Stimulated activated CD8-positive, alpha-beta memory T cell treated with anti-CD3 and anti-CD28 coated beads, Interleukin-15, amount 100 ng/mL, for 24 hours (primary cell): ENCODE measurements around the gene DTNB.
"Not testable (repeated sequence)": the region's sequence is repeated elsewhere in the genome, so short reads cannot be mapped to it uniquely, and the experiment has no call there.

Experiments used
- DNase-seq: peaks from one replicate; pipeline ENCODE4 v3.0.0-alpha.2; 2020; ENCODE audit warnings: low read depth

The DTNB gene

DNA sequence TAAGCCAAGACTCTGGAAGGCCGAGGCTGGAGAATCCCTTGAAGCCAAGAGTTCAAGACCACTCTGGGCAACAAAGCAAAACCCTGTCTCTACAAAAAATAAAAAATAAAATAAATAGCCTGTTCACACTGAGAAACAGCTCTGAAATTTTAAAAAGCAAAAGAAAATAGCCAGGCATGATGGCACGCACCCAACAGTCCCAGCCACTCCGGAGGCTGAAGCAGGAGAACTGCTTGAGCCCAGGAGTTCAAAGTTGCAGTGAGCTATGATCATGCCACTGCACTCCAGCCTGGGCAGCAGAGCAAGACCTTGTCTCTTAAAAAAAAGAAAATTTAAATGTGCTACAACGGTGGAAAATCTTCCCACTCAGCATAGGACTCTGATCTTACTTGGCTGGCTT, 52.7 kb downstream of the DTNB start:
- no peak for DNase-seq

DNA sequence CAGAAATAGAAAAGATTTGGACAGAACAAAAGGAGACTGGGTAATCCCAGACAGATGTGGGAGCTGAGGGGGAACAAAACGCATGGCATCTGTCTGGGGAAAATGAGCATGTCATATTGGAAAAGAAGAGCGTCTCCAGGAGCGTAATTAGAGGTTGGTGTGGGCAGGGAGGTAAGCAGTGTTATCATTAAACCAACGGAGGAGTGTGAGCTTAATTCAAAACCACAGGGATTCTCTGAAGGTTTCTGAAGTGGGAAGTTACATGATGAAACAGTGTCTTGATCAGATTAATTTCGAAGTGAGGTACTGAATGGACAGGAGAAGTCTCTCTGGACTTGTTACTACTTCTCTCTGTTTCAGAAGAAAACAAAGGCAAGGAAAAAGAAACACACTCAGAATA, 53.3 kb downstream of the DTNB start:
- no peak for DNase-seq

DNA sequence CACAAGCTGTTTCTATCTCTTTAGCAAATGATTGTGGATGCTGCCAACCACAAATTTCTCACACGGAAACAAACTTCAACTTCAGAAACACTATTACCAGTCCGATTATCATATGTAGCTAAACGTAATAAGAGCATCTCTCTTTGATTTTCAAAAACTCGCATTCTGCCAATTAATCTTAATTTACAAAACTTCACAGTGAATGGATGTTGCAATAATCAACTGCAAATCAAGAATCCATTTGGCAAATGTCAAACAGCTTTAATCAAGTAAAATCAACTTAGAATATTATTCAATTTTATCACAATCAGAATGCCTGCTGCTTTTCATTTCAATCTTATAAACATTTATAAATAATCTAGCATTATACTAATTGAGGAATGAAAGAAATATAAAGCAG, 54.2 kb downstream of the DTNB start:
- DNase-seq, result no peak

DNA sequence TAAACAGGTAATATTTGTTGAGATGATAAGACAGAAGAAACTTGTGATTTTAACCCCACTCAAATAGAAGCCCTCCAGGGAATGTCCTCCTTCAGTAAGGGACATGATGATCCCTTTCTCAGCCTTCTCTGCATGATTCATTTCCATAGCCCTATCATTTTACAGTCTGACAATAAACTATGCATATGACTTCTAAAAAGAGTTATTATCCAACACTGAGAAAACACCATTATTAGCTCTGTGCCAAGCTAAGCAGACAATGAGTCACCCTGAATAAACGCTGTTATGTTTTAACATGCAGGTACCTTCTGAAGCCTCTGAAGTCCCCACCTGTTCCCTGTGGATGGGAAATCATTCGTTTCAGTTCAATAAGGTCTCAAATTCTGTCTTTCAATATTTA, 54.7 kb downstream of the DTNB start:
- no peak for DNase-seq

DNA sequence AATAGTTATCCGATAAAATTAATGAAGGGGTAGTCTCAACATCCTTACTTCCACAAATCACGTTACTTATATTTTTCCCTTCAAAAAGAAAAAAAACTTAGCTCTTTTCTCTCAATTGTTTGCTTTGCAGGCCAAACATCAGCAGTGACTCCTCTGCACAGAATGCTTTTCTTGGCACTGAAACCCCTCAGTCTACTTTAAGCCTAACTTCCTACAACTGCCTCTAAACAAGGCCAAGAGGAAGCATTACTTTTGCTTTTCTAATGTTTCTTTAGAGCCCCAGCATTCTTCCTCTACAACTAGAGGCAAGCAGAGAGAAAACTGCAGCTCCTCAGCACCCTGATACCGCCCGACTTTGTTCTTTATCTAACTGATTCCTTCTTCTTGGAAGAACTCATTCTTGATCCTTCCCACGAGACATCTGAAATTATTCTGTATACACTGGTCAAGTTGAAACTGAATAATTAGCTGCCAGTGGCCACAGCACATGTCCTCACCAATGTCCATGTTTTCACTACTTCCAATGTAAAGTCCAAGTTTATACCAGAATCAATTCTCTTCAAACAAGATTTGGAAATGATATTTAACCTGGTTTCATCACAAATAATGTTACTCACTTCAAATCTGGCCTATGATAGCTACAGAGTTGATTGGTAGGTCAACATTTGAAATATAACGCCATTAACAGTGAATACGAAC, 55.3 kb downstream of the DTNB start:
- no peak for DNase-seq

DNA sequence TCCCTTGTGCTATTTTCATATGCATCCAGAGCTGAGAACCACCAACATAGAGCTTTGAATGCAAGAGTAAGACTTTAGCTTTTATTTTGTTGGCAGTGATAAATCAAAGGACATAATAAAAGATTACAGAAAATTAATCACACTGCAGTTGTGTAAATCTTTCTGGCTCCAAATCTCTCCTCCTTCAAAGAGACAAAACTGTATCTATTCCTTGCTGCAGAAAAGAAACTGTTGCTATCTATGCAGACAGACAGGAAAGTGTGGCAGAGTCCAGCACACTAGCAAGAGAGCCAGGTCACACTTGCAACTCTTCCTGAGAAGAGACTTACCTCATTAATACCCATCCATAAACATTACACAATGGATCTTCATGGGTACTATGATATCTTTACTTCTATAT, 57.5 kb downstream of the DTNB start:
- no peak for DNase-seq

DNA sequence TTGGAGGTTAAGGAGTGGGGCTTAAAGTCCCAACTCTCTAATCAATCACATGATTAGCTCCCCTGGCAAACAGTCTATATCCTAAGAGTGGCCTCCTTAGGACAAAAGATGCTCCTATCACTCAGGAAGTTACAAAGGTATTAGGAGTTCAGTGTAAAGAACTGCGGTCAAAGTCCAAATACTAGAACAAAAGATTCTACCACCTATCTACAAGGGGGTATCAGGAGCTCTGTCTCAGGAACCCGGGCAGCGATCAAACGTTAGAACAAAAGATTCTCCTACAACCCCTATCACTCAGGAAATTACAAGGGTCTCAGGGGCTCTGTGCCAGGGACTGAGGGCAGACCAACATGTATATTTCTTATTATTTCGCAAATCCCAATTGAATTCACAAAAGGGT, 58.0 kb downstream of the DTNB start:
- DNase-seq, result no peak

DNA sequence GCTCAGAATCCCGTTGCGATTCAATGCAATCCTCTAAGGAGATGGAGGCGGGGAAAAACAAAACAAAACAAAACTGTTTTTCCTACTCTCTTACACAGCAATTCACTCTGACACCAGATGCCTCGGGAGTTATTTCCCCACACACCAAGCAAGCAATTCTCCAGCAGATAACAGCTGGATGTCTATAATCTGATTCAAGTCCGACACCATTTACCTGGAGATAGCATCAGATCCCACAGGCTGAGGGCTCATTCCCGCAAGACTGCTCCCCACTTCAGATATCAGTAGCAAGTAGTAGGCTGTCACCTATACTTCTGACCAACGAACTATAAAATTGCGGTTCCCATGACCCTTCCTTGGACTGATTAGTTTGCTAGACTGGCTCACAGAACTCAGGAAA, 58.7 kb downstream of the DTNB start:
- DNase-seq, result no peak

DNA sequence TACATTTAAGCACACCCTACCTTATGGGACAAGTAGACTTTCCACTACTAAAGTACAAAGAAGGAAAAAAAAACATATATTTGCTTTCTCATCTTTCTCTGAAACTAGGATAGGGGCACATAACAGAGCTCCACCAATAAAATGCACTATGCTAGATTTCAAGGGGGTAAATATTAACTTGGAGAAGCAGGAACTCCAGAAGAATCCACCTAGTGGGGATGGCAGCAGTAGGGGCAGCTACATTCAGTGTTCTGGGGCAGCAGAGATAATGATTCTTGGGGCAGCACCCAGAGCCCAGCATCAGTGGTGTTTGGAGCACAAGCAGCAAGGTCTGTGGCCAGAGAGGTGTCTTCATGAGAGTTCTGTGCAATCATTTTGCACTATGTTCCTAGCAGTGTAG, 64.7 kb downstream of the DTNB start:
- no peak for DNase-seq

DNA sequence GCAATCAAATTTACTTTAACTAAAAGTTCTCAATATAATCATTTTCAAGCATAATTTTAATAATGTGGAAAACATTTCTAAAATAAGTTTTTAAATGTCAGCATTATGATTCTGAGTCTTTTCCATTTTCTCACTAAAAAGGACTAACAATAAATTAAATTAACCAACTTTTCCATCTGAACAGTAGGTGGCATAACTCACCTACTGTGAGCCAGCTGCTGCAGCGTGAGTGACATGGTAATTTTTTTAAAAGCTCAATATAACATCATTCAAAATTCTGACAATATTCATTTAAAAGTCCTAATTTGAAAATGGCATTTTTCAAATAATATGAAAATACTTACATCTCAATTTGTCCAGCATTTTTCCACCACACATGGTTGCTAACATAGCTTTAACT, 66.5 kb downstream of the DTNB start:
- no peak for DNase-seq

DNA sequence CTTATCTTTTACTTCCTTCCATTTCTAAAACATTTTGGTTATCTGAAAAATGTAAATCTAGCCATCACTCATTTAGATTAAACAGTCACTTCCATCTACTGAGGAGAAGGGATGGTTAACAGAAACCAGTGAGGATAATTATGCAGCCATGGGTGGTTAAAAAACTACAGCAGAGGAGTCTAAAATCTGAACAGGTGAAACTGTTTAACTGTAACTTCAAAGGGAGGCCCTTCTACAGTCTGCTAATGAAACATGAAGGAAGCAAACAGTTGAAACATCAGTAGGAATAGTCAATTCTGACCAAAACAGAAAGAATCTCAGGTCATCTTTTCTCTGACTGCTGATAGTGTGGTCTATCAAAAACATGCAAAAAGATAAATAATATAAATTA, 71.0 kb downstream of the DTNB start:
- DNase-seq, result no peak

DNA sequence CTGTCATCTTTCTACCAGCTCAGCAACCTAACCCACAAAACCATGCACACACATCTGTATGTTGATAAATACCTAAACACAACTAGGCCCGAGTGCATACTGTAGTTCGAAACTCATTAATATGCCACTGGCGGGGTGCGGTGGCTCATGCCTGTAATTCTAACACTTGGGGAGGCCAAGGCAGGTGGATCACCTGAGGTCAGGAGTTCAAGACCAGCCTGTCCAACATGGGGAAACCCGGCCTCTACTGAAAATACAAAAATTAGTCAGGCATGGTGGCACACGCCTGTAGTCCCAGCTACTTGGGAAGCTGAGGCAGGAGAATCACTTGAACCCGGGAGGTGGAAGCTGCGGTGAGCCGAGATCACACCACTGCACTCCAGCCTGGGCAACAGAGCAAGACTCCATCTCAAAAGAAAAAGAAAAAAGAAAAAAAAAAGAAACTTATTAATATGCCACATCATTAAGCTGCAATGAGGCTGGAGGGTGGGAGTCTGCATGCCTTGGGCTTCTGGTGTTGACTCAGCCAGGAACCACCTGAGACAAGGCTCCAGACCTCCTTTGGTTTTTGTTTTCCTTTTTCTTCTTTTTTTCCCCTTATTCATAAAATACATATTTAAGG, 71.6 kb downstream of the DTNB start:
- not testable (repeated sequence) for DNase-seq

DNA sequence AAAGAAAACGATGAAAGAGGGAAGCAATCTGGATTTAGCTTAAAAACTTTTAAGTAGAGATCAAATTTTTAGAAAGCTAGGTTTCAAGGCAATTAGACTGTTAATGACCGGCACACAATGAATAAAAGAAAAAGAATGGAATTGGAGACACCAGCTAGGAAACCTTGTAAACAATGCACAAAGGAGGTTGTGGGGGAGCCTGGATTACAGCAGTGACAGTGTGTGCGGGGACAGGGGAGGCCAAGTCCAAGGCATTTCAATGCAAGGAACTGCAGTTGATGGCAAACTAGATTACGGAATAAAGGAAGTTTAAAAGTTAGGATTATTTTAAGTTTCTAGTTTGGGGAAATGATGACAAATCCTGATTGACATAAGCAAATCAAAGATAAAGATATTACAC, 74.5 kb downstream of the DTNB start:
- DNase-seq, result no peak

DNA sequence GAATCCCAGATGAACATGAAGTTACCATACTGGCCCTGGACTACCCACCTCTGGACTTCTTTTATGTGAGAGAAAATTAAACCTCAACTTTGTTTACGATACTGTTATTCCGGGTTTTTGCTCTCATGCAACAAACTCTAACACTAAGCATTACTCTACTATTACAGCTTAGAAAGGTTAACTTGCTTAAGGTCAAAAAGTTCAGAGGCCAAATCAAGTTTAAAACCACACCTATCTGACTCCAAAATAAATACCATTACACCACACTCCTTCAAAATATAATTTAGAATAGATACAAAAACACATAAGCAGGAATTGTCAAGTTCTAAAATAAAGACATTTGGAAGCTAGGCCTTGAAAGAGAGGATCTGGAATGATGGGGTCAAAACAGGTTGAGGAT, 75.0 kb downstream of the DTNB start:
- DNase-seq, result no peak

DNA sequence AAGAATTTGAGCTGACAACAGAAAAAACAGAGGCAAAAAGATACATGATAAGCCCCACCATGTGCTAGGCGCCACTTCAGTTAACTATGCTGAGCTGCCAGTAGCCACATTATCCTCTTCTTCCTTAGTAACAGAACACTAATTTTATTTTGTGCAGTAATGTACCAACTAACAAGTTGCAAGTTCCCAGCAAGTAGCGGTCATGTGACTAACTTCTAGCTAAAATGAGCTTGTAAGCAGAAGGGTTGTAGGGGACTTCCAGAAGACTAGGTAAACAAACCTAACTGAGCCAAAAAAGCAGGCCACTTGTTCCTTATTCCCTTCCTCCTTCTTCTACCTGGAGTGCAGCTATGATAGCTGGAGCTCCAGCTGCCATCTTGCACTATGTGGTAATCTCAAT, 75.5 kb downstream of the DTNB start:
- no peak for DNase-seq

DNA sequence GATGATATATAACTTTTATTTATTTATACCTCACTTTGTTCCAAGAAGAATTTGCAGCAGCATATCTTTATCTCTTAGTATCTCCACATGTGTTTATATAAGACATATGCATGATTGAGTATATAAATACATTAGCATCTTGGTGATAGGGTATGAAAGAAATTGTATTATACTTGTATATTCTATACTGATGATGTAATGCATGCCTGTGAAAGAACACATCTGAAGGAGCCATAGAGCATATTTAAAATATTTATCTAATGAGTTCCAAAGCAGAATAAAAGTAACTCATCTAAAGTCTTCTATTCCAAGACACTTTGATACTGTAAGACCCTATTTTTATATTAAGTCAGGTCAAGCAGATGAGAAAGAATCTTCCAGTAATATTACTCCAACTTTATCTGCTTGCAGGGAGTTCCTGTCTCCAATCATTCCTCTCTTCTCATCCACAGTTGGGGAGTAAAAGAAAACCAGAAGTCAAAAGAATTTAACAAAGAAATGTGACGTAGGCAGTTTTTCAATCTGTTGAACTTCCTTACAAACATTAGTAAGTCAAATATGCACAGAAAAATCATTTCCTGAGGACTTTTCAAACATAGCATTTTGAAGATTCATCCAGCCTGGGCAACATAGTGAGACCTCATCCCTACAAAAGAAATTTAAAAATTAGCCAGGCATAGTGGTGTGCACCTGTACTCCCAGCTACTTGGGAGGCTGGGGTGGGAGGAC, 76.7 kb downstream of the DTNB start:
- no peak for DNase-seq

DNA sequence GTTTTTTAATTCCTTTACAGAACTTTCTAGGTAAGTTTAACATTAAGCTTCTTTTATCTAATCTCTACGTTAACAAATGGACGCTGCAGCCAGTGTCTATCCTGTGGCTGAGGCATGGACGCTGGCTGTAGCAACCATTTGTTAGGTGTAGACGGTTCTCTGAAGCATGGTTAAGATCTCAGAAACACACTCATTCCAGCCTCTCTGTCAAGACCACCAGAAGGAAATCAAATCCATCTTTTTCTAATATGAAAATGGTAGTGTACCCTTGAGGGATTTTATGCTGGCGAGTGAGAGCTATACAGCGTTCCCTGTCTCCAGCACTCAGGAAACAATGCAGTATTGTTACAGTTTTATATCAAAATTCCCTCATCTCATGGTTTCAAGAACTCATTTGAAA, 78.0 kb downstream of the DTNB start:
- no peak for DNase-seq

DNA sequence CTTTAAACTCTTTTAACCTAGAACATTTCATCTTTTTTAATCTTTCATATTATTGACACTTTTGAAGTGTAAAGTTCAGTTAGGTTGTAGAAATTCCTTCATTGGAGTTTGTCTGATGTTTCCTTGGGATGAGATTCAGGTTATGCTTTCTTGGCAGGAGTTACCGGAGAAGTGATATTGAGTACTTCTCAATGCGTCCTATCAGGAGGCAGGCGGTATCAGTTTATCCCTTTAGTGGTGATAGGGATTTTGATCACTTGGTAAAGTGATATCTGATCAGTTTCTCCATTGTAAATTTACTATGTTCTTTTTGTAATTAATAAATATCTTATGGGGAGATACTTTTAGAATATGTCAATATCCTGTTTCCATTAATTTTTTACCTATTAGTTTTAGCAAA, 78.4 kb downstream of the DTNB start:
- DNase-seq, result no peak

DNA sequence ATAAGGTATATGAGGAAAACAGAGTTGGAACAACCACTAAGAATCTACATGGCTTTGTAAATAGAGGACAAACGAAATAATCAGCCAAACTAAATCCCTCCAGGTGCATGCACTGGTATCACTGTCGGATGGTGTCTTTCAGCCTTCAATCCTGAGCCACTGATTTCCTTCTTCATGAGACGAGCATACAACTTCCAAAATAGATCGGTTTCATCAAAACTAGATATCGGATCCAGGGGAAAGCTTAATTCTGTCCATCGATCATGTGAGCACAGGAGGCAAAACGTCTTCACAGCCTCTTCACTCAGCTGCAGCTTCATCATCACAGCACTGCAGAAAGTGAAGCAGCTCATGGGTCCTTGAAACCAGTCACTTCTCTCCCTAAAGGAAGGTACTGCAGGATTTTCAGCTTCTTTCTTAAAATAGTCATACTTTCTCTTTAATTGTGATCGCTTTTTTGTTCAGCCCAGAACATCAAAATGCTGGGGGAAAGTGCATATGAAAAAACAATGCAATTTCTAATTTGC, 80.5 kb downstream of the DTNB start:
- no peak for DNase-seq

DNA sequence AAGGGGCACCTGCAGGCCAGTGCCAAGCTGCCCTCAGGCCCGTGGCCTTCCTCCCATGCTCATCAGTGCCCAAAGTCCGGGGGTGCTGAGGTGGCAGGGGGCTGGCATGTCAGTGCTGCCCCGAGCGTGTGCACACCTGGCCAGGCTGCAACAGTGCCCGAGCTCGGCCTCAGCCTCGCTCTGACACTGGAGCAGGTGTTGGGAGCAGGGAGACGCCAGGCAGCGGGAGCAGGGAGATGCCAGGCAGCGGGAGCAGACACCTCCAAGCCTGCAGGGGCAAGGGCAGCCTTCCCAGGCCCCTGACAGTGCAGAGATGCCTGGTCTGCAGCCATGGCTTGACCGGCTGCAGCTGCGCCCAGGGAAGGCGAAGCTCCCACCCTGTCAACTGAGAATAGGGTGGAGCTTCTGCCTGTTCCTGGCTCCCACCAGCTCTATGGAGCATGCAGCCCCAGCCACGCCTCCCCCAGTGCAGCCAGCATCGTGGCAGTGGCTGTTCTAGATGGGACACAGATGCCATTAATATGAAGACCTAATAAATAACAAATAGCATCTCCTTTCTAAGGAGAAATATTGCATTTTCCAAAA, 82.4 kb downstream of the DTNB start:
- DNase-seq, result no peak

DNA sequence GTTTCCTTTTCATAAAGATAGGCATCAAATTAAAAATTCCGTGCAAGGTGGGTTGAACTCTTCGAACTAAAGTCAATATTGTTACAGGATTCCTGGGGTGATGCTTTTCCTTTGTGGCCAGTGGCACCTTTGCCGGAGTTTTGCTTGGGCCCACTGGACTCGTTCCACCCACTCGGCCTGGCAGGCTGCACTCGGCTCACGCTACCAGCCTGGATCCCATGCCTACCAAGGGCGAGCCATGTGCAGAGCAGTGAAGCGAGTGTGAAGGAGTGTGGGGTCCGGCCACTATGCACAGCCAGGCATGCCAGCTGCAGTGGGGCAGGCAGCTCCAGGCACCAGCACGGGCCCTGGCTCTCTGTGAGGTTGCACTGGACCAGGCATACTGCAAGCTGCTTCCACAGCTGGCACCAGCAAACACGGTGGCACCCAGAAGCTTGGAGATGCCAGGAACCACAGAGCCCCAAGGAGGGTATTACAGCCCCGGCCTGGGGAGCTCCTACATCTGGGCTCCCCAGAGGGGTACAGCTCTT, 83.6 kb downstream of the DTNB start:
- DNase-seq, result no peak

DNA sequence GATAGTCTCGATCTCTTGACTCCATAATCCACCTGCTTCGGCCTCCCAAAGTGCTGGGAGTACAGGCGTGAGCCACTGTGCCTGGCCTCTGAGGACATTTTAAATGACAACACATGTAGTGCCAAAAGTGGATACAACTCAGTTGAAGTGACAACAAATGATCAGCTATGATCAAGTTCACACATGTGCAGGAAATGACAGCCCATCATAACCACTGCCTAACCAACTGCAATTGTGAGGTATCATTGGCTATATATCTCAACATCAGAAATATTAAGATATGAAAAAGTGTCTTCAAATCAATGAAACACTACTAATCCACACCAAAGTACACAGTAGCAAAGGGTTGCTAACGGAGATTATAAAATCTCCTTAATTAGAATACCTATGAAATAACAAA, 84.8 kb downstream of the DTNB start:
- DNase-seq, result no peak

DNA sequence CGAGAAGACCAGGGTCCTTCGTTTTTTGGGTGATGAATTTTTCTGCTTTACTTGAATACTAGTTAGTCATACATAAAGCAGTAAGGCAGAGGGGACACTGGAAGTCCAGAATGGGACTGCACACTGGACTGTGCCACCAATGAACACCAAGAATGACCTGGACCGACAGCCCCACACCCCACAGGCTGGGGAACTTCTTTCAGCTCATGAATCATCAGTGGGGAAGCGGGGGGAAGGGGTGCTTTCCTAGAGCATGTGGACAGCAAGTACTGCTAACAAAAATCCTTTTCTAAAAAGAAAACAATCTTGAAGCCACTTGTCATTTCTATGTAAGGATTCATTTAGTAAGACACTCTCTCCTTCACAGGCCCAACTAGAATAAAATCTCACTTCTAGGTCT, 86.0 kb downstream of the DTNB start:
- DNase-seq, result no peak
